ENCODE data around the gene BLOC1S5.

DNA sequence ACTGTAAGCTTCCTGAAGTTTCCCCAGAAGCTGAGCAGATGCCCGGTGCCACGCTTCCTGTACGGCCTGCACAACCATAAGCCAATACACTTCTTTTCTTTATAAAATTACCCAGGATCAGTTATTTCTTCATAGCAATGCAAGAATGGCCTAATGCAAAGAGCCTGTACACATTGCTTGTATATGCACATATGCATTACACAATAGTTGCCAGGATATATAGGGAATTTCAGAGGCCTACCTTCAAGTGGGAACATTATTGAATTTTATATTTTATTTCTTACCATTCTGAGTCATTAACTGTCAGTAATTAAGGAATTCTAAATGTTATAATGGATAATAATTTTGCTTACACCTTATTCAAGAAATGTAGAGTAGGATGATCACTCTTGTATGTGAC, 93.6 kb downstream of the BLOC1S5 start:
- TF ChIP-seq EP300 (IDR thresholded peaks at IDR 0.05), result no peak
- TF ChIP-seq, protein P1, sequence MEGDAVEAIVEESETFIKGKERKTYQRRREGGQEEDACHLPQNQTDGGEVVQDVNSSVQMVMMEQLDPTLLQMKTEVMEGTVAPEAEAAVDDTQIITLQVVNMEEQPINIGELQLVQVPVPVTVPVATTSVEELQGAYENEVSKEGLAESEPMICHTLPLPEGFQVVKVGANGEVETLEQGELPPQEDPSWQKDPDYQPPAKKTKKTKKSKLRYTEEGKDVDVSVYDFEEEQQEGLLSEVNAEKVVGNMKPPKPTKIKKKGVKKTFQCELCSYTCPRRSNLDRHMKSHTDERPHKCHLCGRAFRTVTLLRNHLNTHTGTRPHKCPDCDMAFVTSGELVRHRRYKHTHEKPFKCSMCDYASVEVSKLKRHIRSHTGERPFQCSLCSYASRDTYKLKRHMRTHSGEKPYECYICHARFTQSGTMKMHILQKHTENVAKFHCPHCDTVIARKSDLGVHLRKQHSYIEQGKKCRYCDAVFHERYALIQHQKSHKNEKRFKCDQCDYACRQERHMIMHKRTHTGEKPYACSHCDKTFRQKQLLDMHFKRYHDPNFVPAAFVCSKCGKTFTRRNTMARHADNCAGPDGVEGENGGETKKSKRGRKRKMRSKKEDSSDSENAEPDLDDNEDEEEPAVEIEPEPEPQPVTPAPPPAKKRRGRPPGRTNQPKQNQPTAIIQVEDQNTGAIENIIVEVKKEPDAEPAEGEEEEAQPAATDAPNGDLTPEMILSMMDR (IDR thresholded peaks at IDR 0.05), result no peak
- TF ChIP-seq POLR2AphosphoS5 (IDR thresholded peaks at IDR 0.05), result no peak

All from sigmoid colon (tissue), 4 donors.